A549 (cell line): Measurements from ENCODE around the gene OR2S2. TPM values are rescaled to one million over a fixed set of nuclear protein-coding genes. Genes with fewer than 3 reads are reported as not detected.

ENCODE experiments used
- ATAC-seq, 2 experiments: fragments of 200-7000 bp in 1 of 2; fragments of >200 bp in 1 of 2; cut with Nextera tagmentation in 1 of 2; cut with Tn5 transposase in 1 of 2; 3 replicates each; pipeline versions ENCODE4 v1.8.0 to v1.9.1; 2018 to 2020; ENCODE audit warnings: mild to moderate bottlenecking in 1 of 2, moderate library complexity in 1 of 2
- CTCF ChIA-PET: fragments of 300-600 bp; sonication (Branson Sonifier 250); formaldehyde crosslinking; extraction: SDS; loops from one replicate; lab custom pipeline; 2021; ENCODE audit warnings: antibody characterized with exemption, inconsistent platforms; lab: Yijun Ruan, JAX
- POLR2A ChIA-PET: fragments of 350-600 bp; formaldehyde crosslinking; extraction: SDS; loops from one replicate; lab custom pipeline; 2021; ENCODE audit warnings: antibody characterized with exemption, inconsistent platforms; lab: Yijun Ruan, JAX
- DNase-seq, 2 experiments: peaks; one replicate each; pipeline versions ENCODE4 v3.0.0 to v3.0.0-alpha.2; 2011 to 2016; ENCODE audit warnings: low read depth in 1 of 2, low spot score in 1 of 2
- FAIRE-seq: peaks from 2 replicates; lab custom pipeline; 2011; peaks lifted over from hg19 to GRCh38; lab: Jason Lieb, UNC
- H3K27ac ChIP-seq, 2 experiments: fragments of >200 bp; sonication (Bioruptor Twin); formaldehyde crosslinking; 3 replicates each; pipeline ENCODE4 v1.5.1; 2016 to 2017
- H3K4me1 ChIP-seq: fragments of >200 bp; sonication (Bioruptor Twin); formaldehyde crosslinking; 3 replicates; pipeline ENCODE4 v1.6.1; 2016
- H3K4me2 ChIP-seq: fragments of >200 bp; sonication (Bioruptor Twin); formaldehyde crosslinking; 3 replicates; pipeline ENCODE4 v1.6.1; 2016
- H3K4me3 ChIP-seq: fragments of >200 bp; sonication (Bioruptor Twin); formaldehyde crosslinking; 3 replicates; pipeline ENCODE4 v1.5.1; 2016
- H3K9me3 ChIP-seq: fragments of >200 bp; sonication (Bioruptor Twin); formaldehyde crosslinking; 3 replicates; pipeline ENCODE4 v1.6.1; 2016
- CBX2 ChIP-seq: fragments of 200-600 bp; sonication (generic); IDR thresholded peaks from 2 replicates; pipeline ENCODE4 v1.6.1; 2016; ENCODE audit warnings: low read depth, mild to moderate bottlenecking, borderline replicate concordance
- CHD4 ChIP-seq: fragments of 200-600 bp; sonication (generic); IDR thresholded peaks from 2 replicates; pipeline ENCODE4 v1.6.1; 2016; ENCODE audit warnings: antibody characterized with exemption, mild to moderate bottlenecking, borderline replicate concordance
- EHF ChIP-seq: fragments of 250-450 bp; sonication (Bioruptor Pico); IDR thresholded peaks from 2 replicates; pipeline ENCODE4 v1.5.0; 2020; ENCODE audit warnings: mild to moderate bottlenecking
- EP300 ChIP-seq, 2 experiments: fragments of >200 bp; sonication (Bioruptor Twin); formaldehyde crosslinking; IDR thresholded peaks; 2 replicates in 1 of 2; 3 replicates in 1 of 2; pipeline ENCODE4 v1.6.1; 2016 to 2017
- FOSL2 ChIP-seq, 2 experiments: fragments of 450-650 bp in 1 of 2; fragments of >200 bp in 1 of 2; sonication (Bioruptor Twin) in 1 of 2; formaldehyde crosslinking; IDR thresholded peaks; 2 replicates each; pipeline versions ENCODE4 v1.5.0 to v1.6.1; 2016 to 2020; ENCODE audit warnings: mild to moderate bottlenecking in 1 of 2, moderate library complexity in 1 of 2
- HOXB13 ChIP-seq: fragments of 250-450 bp; sonication (Bioruptor Pico); IDR thresholded peaks from 2 replicates; pipeline ENCODE4 v1.5.0; 2020; ENCODE audit warnings: low read depth, mild to moderate bottlenecking, moderate library complexity
- HOXB5 ChIP-seq: fragments of 250-450 bp; sonication (Bioruptor Pico); IDR thresholded peaks from 2 replicates; pipeline ENCODE4 v1.5.0; 2020; ENCODE audit warnings: mild to moderate bottlenecking, moderate library complexity
- JUNB ChIP-seq: fragments of >200 bp; sonication (Bioruptor Twin); formaldehyde crosslinking; IDR thresholded peaks from 2 replicates; pipeline ENCODE4 v1.6.1; 2016
- KDM1A ChIP-seq: fragments of 200-600 bp; sonication (generic); IDR thresholded peaks from 2 replicates; pipeline ENCODE4 v1.6.1; 2016; ENCODE audit warnings: low read depth, mild to moderate bottlenecking
- MAFK ChIP-seq: fragments of 450-650 bp; IDR thresholded peaks from 2 replicates; pipeline ENCODE4 v1.6.1; 2014; ENCODE audit not compliant: partially characterized antibody
- NFE2L2 ChIP-seq: fragments of 150-350 bp; conservative IDR thresholded peaks from 2 replicates; pipeline ENCODE4 v1.6.1; 2014; ENCODE audit warnings: low read length
- NR3C1 ChIP-seq: fragments of >200 bp; sonication (Bioruptor Twin); formaldehyde crosslinking; IDR thresholded peaks from 3 replicates; pipeline ENCODE4 v1.6.1; 2017
- POLR2A ChIP-seq: IDR thresholded peaks from 2 replicates; pipeline ENCODE4 v1.6.1; 2012; ENCODE audit warnings: mild to moderate bottlenecking, low read length
- TP53 ChIP-seq: fragments of 250-450 bp; sonication (Bioruptor Pico); IDR thresholded peaks from 2 replicates; pipeline ENCODE4 v1.5.0; 2021; ENCODE audit warnings: mild to moderate bottlenecking, moderate library complexity
- ZC3H11A ChIP-seq: fragments of 450-650 bp; IDR thresholded peaks from 2 replicates; pipeline ENCODE4 v1.6.1; 2014; ENCODE audit warnings: antibody characterized with exemption, mild to moderate bottlenecking
- WGBS: methylation state at CpG from one replicate; pipeline ENCODE4 v1.1.6; 2017; ENCODE audit errors: missing lambda C conversion rate; 5-methylcytosine and 5-hydroxymethylcytosine counted together
- polyA plus RNA-seq, 4 experiments: library from polyadenylated mRNA; depleted of rRNA in 3 of 4; stranded (reverse); fragments of >200 nt; fragmentation: RNase III in 1 of 4; extraction: RNeasy Plus Mini Kit Qiagen cat#74134 plus additional on column Dnase treatment in 1 of 4; gene quantifications; 2 replicates in 3 of 4; 3 replicates in 1 of 4; pipeline ENCODE4 v1.2.3, GENCODE V29; 2011 to 2017
- TF ChIP-seq, protein P1 (sequence below): fragments of 250-450 bp; sonication (Bioruptor Pico); IDR thresholded peaks from 2 replicates; pipeline ENCODE4 v1.5.0; 2021; ENCODE audit warnings: mild to moderate bottlenecking, moderate library complexity, borderline replicate concordance
- TF ChIP-seq, protein P2 (sequence below): IDR thresholded peaks from 2 replicates; pipeline ENCODE4 v1.6.1; 2012

Gene OR2S2
- polyA plus RNA-seq, 2 of the 4 experiments (the other 2 are of a cell fraction): not detected

DNA sequence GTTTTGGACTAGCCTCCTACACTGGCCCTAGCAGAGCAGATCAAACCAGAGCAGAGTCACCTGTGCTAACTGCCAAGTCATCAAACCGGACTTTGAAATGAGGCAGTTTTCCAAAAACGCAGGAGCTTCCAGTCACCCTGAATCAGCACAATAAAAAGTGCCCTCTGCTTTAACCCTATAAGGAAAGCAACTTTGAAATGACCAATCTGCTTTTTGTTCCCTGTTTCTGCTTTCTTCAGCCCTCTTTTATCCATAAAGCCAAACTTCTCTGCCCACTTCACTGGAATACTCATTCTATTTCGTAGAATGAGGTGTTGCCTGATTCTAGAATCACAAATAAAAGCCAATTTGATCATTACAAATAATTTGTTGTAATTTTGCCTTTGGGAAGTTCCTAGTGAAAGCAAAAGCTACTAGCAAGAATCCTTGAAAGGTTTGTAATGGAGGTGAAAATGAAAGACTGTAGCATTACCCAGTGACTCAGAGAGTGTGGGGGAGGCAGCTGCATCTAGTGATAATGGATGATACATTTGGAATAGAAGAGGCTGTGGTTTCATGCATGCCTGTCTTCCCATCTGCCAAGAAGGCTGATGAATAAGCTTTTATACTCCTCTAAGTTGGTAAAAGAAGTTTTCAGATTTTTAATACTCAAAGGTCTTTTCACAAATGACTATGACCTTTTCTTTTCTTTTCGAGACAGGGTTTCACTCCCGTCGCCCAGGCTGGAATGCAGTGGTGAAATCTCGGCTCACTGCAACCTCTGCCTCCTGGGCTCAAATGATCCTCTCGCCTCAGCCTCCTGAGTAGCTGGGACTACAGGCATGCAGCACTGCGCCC is 33.8 kb downstream of the OR2S2 start:
- no peaks in the 10 kb centered on the region for H3K9me3 ChIP-seq
- H3K4me1 ChIP-seq: peaks cover 24% of the 10 kb centered on the region
- ChIA-PET POLR2A (interaction anchor here (1.0 to 2.6 kb wide), 4 partner anchors 17 to 240 kb away, joined by 3 to 7 read pairs (median 4); partner anchors contain the start of gene HRCT1), CTCF (interaction anchor here (1.3 to 8.4 kb wide), 8 partner anchors 14 to 134 kb away, joined by 3 to 92 read pairs (median 9); partner anchors contain the start of genes HRCT1 and SPAAR)
- peak in 1 of 2 experiments; percentile 32; a peak in 1 of 5 replicates for TF ChIP-seq EP300 (IDR thresholded peaks at IDR 0.05)
- no peak for TF ChIP-seq FOSL2 (IDR thresholded peaks at IDR 0.05)
- peak; percentile 75 for TF ChIP-seq FOSL2 (CRISPR knock-in tag; IDR thresholded peaks at IDR 0.05)
- peak; percentile 99 for TF ChIP-seq MAFK
- TF ChIP-seq NR3C1: no peak
- TF ChIP-seq ZC3H11A: no peak
- peak; percentile 88 for TF ChIP-seq NFE2L2
- no peak for TF ChIP-seq TP53 (CRISPR knock-in tag)
- TF ChIP-seq JUNB: peak; percentile 27
- no peak for TF ChIP-seq POLR2A
- TF ChIP-seq HOXB13 (CRISPR knock-in tag): no peak
- peak; percentile 92 to 93 for ATAC-seq
- DNase-seq: peak; percentile 61 to 92
- peak overlapping the region; percentile 78 to 90 for H3K27ac ChIP-seq
- H3K4me3 ChIP-seq: no peak overlapping the region
- 55% methylated on average over 9 of the region's 9 CpGs for WGBS
- peak overlapping the region; percentile 61 for H3K4me2 ChIP-seq
- no peak for FAIRE-seq

DNA sequence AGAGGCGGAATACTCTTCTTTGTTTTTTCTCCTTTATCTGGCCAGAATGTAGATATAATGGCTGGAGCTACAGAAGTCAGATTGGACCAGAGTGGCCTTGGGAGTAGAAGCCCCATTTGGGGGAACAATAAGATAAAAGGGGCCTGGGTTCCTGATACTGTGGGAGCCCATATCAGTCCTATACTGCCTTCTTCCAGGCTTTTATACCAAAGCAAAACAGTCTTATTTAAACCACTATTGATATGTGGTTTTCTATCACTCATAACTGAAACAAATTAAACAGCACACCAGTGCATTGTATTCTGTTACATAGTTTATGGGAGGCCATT is 34.4 kb downstream of the OR2S2 start:
- FAIRE-seq (no peak), DNase-seq (no peak), ATAC-seq (peak in 1 of 2 experiments; percentile 57; a peak in 2 of 6 replicates)
- Histone ChIP-seq H3K4me1 (peaks cover 24% of the 10 kb centered on the region), H3K4me2 (peak overlapping the region; percentile 61), H3K27ac (peak overlapping the region; percentile 78 to 90), H3K4me3 (no peak overlapping the region), H3K9me3 (no peaks in the 10 kb centered on the region)
- ChIA-PET CTCF (interaction anchor here (1.3 to 8.4 kb wide), 5 partner anchors 14 to 133 kb away, joined by 3 to 92 read pairs (median 50); partner anchors contain the start of genes HRCT1 and SPAAR), POLR2A (interaction anchor here (1.0 to 2.6 kb wide), 2 partner anchors 16 to 22 kb away, joined by 3 to 7 read pairs; no protein-coding TSS in a partner anchor)
- TF ChIP-seq KDM1A (no peak), HOXB5 (CRISPR knock-in tag) (peak; percentile 39; the same call in 1 of the 2 replicates)
- 97% methylated on average over 1 of the region's 1 CpG for WGBS

DNA sequence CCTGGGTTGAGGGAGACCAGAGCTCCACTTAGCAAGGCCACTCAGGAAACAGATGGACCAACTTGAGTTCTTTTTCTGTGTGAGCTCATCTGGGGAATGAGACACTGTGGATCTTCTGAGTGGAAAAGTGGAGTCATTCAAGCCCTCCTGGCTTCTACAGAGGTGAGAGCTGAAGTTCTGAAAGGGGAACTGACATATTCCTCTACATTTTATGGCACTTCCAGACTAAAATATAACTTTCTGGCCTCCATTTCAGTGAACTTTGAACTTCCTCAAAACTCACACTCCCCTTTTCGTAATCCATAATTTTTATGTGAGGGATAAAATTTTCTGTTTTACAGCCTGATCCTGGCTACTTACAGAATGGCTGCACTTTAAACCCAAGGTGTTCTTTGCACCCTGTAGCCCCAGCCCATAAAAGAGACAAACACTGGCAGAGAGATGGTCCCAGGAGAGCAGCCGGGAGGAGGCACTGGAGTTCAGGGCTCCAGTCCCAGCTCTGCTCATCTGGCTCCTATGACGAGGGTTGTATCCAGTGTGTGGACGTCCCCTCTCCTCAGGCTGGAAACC is 37.8 kb downstream of the OR2S2 start:
- H3K4me1 ChIP-seq: peaks cover 21% of the 10 kb centered on the region
- DNase-seq: no peak
- TF ChIP-seq, protein P1, sequence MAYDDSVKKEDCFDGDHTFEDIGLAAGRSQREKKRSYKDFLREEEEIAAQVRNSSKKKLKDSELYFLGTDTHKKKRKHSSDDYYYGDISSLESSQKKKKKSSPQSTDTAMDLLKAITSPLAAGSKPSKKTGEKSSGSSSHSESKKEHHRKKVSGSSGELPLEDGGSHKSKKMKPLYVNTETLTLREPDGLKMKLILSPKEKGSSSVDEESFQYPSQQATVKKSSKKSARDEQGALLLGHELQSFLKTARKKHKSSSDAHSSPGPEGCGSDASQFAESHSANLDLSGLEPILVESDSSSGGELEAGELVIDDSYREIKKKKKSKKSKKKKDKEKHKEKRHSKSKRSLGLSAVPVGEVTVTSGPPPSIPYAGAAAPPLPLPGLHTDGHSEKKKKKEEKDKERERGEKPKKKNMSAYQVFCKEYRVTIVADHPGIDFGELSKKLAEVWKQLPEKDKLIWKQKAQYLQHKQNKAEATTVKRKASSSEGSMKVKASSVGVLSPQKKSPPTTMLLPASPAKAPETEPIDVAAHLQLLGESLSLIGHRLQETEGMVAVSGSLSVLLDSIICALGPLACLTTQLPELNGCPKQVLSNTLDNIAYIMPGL (CRISPR knock-in tag): no peak
- TF ChIP-seq EHF (CRISPR knock-in tag) (no peak), POLR2A (no peak), MAFK (no peak), CBX2 (no peak), CHD4 (no peak)
- TF ChIP-seq, protein P2, sequence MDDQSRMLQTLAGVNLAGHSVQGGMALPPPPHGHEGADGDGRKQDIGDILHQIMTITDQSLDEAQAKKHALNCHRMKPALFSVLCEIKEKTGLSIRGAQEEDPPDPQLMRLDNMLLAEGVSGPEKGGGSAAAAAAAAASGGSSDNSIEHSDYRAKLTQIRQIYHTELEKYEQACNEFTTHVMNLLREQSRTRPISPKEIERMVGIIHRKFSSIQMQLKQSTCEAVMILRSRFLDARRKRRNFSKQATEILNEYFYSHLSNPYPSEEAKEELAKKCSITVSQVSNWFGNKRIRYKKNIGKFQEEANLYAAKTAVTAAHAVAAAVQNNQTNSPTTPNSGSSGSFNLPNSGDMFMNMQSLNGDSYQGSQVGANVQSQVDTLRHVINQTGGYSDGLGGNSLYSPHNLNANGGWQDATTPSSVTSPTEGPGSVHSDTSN: no peak
- no peaks in the 10 kb centered on the region for H3K9me3 ChIP-seq
- CTCF ChIA-PET: interaction anchor here (0.9 to 8.4 kb wide), 10 partner anchors 11 to 130 kb away, joined by 3 to 92 read pairs (median 6); partner anchors contain the start of genes HRCT1 and SPAAR
- H3K4me3 ChIP-seq: no peak overlapping the region
- 84% methylated on average over 4 of the region's 4 CpGs for WGBS
- no peak for FAIRE-seq
- no peak for ATAC-seq
- peak overlapping the region in 1 of 2 experiments; percentile 32; a peak in 3 of 6 replicates for H3K27ac ChIP-seq
- no peak overlapping the region for H3K4me2 ChIP-seq
- POLR2A ChIA-PET: no interaction called here
